Body of pancreas (tissue), 4 donors: Measurements from ENCODE around the gene MSANTD2. TPM values are rescaled to one million over a fixed set of nuclear protein-coding genes. Genes with fewer than 3 reads are reported as not detected.

ENCODE experiments used
- ATAC-seq: fragments of 150-250 bp; one replicate; pipeline ENCODE4 v1.9.1; 2016
- DNase-seq, 4 donors: peaks; one replicate each; pipeline ENCODE4 v3.0.0-alpha.2; 2019
- H3K27ac ChIP-seq, 4 donors: fragments of 200-600 bp; sonication (generic); 1 replicate in 3 of 4; 2 replicates in 1 of 4; pipeline versions ENCODE4 v1.5.1 to v1.6.1; 2016 to 2019; ENCODE audit warnings: mild to moderate bottlenecking in 1 of 4, mixed read lengths in 1 of 4, moderate library complexity in 1 of 4
- H3K27me3 ChIP-seq, 2 donors: fragments of 200-600 bp; sonication (generic); one replicate each; pipeline ENCODE4 v1.6.0; 2016; ENCODE audit warnings: mild to moderate bottlenecking in 1 of 2
- H3K36me3 ChIP-seq, 2 donors: fragments of 200-600 bp; sonication (generic); replicated peaks in 1 of 2; 2 replicates each; pipeline ENCODE4 v1.5.1; 2016; ENCODE audit warnings: low read depth in 2 of 2; ENCODE audit not compliant: insufficient read depth in 1 of 2
- H3K4me1 ChIP-seq: fragments of 200-600 bp; sonication (generic); one replicate; pipeline ENCODE4 v1.6.0; 2016
- H3K4me3 ChIP-seq, 2 donors: fragments of 200-600 bp; sonication (generic); 1 replicate in 1 of 2; 2 replicates in 1 of 2; pipeline ENCODE4 v1.5.1; 2016 to 2019
- H3K9me3 ChIP-seq, 3 donors: fragments of 200-600 bp; sonication (generic); 1 replicate in 2 of 3; 2 replicates in 1 of 3; pipeline ENCODE4 v1.5.1; 2016
- POLR2A ChIP-seq, 3 donors: fragments of 450-650 bp; IDR thresholded peaks; one replicate each; pipeline ENCODE4 v1.6.1; 2016; ENCODE audit warnings: antibody characterized with exemption in 3 of 3, mild to moderate bottlenecking in 2 of 3
- WGBS, 2 donors: methylation state at CpG; one replicate each; pipeline ENCODE4 v1.1.5; 2017; 5-methylcytosine and 5-hydroxymethylcytosine counted together
- intact Hi-C: fragments of 100-400 bp; cut with DNase I; formaldehyde crosslinking; loops from one replicate; pipeline ENCODE4 v1.15.1; 2023
- total RNA-seq, 2 donors: library from RNA; depleted of rRNA; stranded (reverse); fragments of >200 nt; gene quantifications; one replicate each; pipeline ENCODE4 v1.1.0, GENCODE V29; 2016
- TF ChIP-seq, protein P1 (sequence below), 7 experiments: fragments of 450-650 bp in 4 of 7; fragments of 200-600 bp in 3 of 7; sonication (generic) in 3 of 7; IDR thresholded peaks; one replicate each; pipeline ENCODE4 v1.5.1; 2016 to 2019; ENCODE audit warnings: antibody characterized with exemption in 7 of 7

Gene MSANTD2
- total RNA-seq, 2 donors from 2014 or later: 13.0 to 23.7 TPM

DNA sequence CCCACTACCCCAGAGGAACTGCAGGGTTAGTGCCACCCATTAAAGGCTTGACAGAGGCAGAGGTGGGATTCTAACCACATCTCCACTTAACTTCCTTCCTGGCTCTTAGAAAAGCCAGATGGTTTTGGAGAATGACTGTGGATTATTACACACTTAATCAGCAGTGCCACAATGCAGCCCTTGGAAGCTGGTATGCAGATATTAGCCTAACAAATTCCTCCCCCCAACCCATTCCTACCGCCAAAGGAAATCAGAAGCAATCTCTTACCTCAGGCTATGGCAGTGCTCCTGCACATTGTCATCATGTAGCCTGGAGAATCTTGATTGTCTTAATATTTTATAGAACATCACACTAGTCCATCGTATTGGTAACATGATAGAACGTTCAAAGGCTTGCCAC is 83.6 kb downstream of the MSANTD2 start:
- Histone ChIP-seq H3K4me1 (peaks cover 16% of the 10 kb centered on the region), H3K36me3 (no peaks in the 10 kb centered on the region), H3K27me3 (no peaks in the 10 kb centered on the region), H3K4me3 (no peak overlapping the region), H3K27ac (no peak overlapping the region), H3K9me3 (no peaks in the 10 kb centered on the region)
- intact Hi-C loops: no loop called here
- DNase-seq (no peak), ATAC-seq (no peak)
- WGBS, 2 donors: 60 to 70% methylated on average over 3 of the region's 3 CpGs
- no peak for TF ChIP-seq POLR2A (IDR thresholded peaks at IDR 0.05)
- TF ChIP-seq, protein P1, sequence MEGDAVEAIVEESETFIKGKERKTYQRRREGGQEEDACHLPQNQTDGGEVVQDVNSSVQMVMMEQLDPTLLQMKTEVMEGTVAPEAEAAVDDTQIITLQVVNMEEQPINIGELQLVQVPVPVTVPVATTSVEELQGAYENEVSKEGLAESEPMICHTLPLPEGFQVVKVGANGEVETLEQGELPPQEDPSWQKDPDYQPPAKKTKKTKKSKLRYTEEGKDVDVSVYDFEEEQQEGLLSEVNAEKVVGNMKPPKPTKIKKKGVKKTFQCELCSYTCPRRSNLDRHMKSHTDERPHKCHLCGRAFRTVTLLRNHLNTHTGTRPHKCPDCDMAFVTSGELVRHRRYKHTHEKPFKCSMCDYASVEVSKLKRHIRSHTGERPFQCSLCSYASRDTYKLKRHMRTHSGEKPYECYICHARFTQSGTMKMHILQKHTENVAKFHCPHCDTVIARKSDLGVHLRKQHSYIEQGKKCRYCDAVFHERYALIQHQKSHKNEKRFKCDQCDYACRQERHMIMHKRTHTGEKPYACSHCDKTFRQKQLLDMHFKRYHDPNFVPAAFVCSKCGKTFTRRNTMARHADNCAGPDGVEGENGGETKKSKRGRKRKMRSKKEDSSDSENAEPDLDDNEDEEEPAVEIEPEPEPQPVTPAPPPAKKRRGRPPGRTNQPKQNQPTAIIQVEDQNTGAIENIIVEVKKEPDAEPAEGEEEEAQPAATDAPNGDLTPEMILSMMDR (IDR thresholded peaks at IDR 0.05): no peak

Other genes with a start within 250 kb of the MSANTD2 start
- not detected for gene OR8A1, start 230.4 kb downstream of the MSANTD2 start, total RNA-seq
- not detected for gene PANX3, start 189.0 kb downstream of the MSANTD2 start, total RNA-seq
- gene TBRG1, start 177.5 kb downstream of the MSANTD2 start, total RNA-seq: 10 to 100 TPM; 18.9 to 23.4 TPM
- gene SIAE, start 126.7 kb downstream of the MSANTD2 start, total RNA-seq: 10 to 100 TPM in 1 of 2 donors, 1 to 10 TPM in 1; 9.6 to 11.9 TPM
- gene SPA17, start 126.5 kb downstream of the MSANTD2 start, total RNA-seq: 1 to 10 TPM; 1.3 to 2.6 TPM
- not detected for gene NRGN, start 60.5 kb downstream of the MSANTD2 start, total RNA-seq
- 1 to 10 TPM in 1 of 2 donors, not detected in 1; 7.0 TPM for gene VSIG2, start 48.2 kb downstream of the MSANTD2 start, total RNA-seq
- gene ESAM, start 38.1 kb downstream of the MSANTD2 start, total RNA-seq: 10 to 100 TPM; 11.7 to 20.8 TPM
- gene ROBO3, start 65.0 kb upstream of the MSANTD2 start, total RNA-seq: 1 to 10 TPM; 1.3 to 9.9 TPM
- 10 to 100 TPM; 13.2 to 21.4 TPM for gene ROBO4, start 97.5 kb upstream of the MSANTD2 start, total RNA-seq
- not detected for gene HEPN1, start 118.8 kb upstream of the MSANTD2 start, total RNA-seq
- 1 to 10 TPM in 1 of 2 donors, under 1 TPM in 1; 0.26 to 7.9 TPM for gene HEPACAM, start 135.6 kb upstream of the MSANTD2 start, total RNA-seq
- 1 to 10 TPM in 1 of 2 donors, under 1 TPM in 1; 0.99 to 1.6 TPM for gene CCDC15, start 153.8 kb upstream of the MSANTD2 start, total RNA-seq